Uterus (tissue), 4 donors: ENCODE measurements around the gene ZBTB40. TPM values are rescaled to one million over a fixed set of nuclear protein-coding genes. Genes with fewer than 3 reads are reported as not detected.

Experiments
- DNase-seq, 2 donors: peaks; one replicate each; pipeline ENCODE4 v3.0.0-alpha.2; 2019 to 2020
- H3K27ac ChIP-seq, 2 donors: fragments of 200-600 bp; sonication (generic); 1 replicate in 1 of 2; 2 replicates in 1 of 2; pipeline ENCODE4 v1.5.1; 2016 to 2018
- H3K27me3 ChIP-seq, 2 donors: fragments of 200-600 bp; sonication (generic); one replicate each; pipeline ENCODE4 v1.5.1; 2018 to 2019; ENCODE audit warnings: control low read depth in 1 of 2
- H3K36me3 ChIP-seq, 2 donors: fragments of 200-600 bp; sonication (generic); one replicate each; pipeline ENCODE4 v1.5.1; 2019; ENCODE audit warnings: control low read depth in 1 of 2
- H3K4me1 ChIP-seq, 2 donors: fragments of 200-600 bp; sonication (generic); one replicate each; pipeline ENCODE4 v1.5.1; 2018 to 2019; ENCODE audit warnings: control low read depth in 1 of 2
- H3K4me3 ChIP-seq, 2 donors: fragments of 200-600 bp; sonication (generic); 1 replicate in 1 of 2; 2 replicates in 1 of 2; pipeline ENCODE4 v1.5.1; 2018 to 2019; ENCODE audit warnings: mild to moderate bottlenecking in 1 of 2
- H3K9me3 ChIP-seq, 2 donors: fragments of 200-600 bp; sonication (generic); one replicate each; pipeline ENCODE4 v1.5.1; 2019; ENCODE audit warnings: control low read depth in 1 of 2
- POLR2A ChIP-seq, 2 donors: fragments of 450-650 bp; IDR thresholded peaks; one replicate each; pipeline ENCODE4 v1.6.1; 2016; ENCODE audit warnings: antibody characterized with exemption in 2 of 2, mild to moderate bottlenecking in 1 of 2, moderate library complexity in 1 of 2
- intact Hi-C: fragments of 100-400 bp; cut with DNase I; formaldehyde crosslinking; loops from one replicate; pipeline ENCODE4 v1.15.1; 2023; ENCODE audit warnings: low total_unique reads
- total RNA-seq, 4 donors: library from RNA; depleted of rRNA in 3 of 4; stranded (reverse); fragments of >200 nt in 3 of 4; gene quantifications; one replicate each; pipeline versions ENCODE4 v1.1.0 to v1.2.4, GENCODE V29; 2014 to 2023
- TF ChIP-seq, protein P1 (sequence below), 4 experiments: fragments of 200-600 bp in 2 of 4; fragments of 450-650 bp in 2 of 4; sonication (generic) in 2 of 4; IDR thresholded peaks; one replicate each; pipeline ENCODE4 v1.5.1; 2016 to 2019; ENCODE audit warnings: antibody characterized with exemption in 4 of 4, mild to moderate bottlenecking in 2 of 4, moderate library complexity in 1 of 4
- donor health status: DM: yes; HTN: yes; CAD: no.

The ZBTB40 gene
- total RNA-seq, 4 donors from 2014 or later, result 8.2 to 34.2 (median 16.6) TPM

- Histone ChIP-seq H3K4me1 (peaks cover 9 to 19% of the 10 kb centered on the region in 2 donors), H3K27me3 (no peaks in the 10 kb centered on the region), H3K9me3 (no peaks in the 10 kb centered on the region), H3K27ac (no peak overlapping the region), H3K36me3 (no peaks in the 10 kb centered on the region), H3K4me3 (no peak overlapping the region)
- intact Hi-C loops, result no loop called here
- no peak for DNase-seq
- no peak for TF ChIP-seq POLR2A (IDR thresholded peaks at IDR 0.05)
- TF ChIP-seq, protein P1, sequence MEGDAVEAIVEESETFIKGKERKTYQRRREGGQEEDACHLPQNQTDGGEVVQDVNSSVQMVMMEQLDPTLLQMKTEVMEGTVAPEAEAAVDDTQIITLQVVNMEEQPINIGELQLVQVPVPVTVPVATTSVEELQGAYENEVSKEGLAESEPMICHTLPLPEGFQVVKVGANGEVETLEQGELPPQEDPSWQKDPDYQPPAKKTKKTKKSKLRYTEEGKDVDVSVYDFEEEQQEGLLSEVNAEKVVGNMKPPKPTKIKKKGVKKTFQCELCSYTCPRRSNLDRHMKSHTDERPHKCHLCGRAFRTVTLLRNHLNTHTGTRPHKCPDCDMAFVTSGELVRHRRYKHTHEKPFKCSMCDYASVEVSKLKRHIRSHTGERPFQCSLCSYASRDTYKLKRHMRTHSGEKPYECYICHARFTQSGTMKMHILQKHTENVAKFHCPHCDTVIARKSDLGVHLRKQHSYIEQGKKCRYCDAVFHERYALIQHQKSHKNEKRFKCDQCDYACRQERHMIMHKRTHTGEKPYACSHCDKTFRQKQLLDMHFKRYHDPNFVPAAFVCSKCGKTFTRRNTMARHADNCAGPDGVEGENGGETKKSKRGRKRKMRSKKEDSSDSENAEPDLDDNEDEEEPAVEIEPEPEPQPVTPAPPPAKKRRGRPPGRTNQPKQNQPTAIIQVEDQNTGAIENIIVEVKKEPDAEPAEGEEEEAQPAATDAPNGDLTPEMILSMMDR (IDR thresholded peaks at IDR 0.05), result no peak
Observed at GRCh38 chr1:22526677-22527076, 75.0 kb downstream of the ZBTB40 start.

DNA sequence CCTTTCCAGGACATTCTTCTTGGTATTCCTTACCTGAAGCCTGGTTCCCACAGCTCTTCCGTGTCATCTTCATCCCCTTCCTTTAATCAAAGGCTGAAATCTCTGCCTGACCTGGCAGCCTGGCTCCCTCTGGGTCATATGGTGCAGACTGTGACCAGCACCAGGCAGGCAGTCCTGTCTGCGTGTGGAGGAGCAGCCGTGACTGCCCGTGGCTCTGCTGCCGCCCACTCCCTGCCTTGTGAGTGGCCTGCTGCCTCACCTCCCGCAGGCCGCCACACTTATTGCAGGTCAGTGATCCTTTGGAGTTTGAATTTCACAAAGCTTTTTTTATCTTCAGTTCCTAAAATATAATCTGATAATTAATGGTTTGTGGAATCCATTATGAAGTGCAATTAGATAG, 75.5 kb downstream of the ZBTB40 start:
- no peaks in the 10 kb centered on the region for H3K36me3 ChIP-seq
- no peaks in the 10 kb centered on the region for H3K27me3 ChIP-seq
- TF ChIP-seq POLR2A (IDR thresholded peaks at IDR 0.05), result no peak
- TF ChIP-seq, protein P1 (IDR thresholded peaks at IDR 0.05), result no peak
- H3K4me1 ChIP-seq, result peaks cover 9 to 19% of the 10 kb centered on the region in 2 donors
- no peak overlapping the region for H3K27ac ChIP-seq
- H3K4me3 ChIP-seq, result no peak overlapping the region
- no peaks in the 10 kb centered on the region for H3K9me3 ChIP-seq
- no peak for DNase-seq
- intact Hi-C loops, result no loop called here

DNA sequence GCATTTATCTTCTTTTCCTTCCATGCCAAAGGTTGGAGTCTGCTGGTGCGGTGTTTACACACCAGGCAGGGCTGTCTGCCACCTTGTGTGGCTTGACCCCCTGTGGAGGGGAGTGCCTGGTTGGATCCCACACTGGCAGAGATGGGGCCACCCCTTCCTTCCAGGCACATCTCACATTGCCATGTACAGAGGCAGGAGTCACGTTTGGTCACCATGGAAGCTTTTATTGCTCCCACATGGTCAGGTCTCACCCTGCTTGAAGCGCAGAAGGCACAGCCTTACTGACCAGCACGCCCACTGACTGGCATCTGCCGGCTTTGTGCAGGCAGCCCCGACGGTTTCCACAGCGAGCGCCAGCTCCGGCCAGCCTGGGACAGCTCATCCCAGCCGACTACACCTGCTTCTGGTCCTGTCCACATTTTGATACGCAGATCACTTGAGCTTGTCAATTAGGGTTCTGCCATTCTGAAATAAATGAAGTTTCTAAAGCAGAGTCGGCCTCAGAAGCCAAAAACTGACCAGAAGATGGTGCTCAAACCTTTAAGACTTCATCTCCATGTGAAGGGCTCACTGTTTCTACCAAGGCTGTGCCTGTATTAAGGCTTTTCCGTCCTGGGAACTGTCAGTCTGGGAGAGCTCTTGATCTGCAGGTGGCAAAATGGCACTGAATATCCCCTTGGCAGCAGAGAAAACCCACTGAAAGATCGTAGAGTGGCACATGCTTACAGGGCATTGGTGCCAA, 76.1 kb downstream of the ZBTB40 start:
- no peak for DNase-seq
- Histone ChIP-seq H3K4me1 (peaks cover 9 to 19% of the 10 kb centered on the region in 2 donors), H3K4me3 (no peak overlapping the region), H3K27ac (no peak overlapping the region), H3K36me3 (no peaks in the 10 kb centered on the region), H3K27me3 (no peaks in the 10 kb centered on the region), H3K9me3 (no peaks in the 10 kb centered on the region)
- TF ChIP-seq POLR2A (IDR thresholded peaks at IDR 0.05), result no peak
- TF ChIP-seq, protein P1 (IDR thresholded peaks at IDR 0.05), result peak; percentile 27 to 39 (median 33)
- intact Hi-C loops, result no loop called here

DNA sequence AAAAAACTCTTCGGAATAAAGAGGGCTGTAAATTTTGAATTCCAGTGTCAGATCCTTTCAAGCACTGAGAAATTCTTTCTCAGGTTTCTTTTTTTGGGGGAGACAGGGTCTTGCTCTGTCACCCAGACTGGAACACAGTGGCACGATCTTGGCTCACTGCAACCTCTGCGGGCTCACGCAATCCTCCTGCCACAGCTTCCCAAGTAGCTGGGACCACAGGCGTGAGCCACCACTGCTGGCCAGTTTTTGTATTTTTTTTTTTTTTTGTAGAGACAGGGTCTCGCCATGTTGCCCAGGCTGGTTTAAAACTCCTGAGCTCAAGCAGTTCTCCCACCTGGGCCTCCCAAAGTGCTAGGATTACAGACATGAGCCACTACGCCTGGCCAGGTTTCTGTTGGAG, 76.8 kb downstream of the ZBTB40 start:
- no peak overlapping the region for H3K4me3 ChIP-seq
- peak overlapping the region; percentile 68 to 73 for H3K27ac ChIP-seq
- H3K36me3 ChIP-seq, result no peaks in the 10 kb centered on the region
- no peaks in the 10 kb centered on the region for H3K9me3 ChIP-seq
- no peaks in the 10 kb centered on the region for H3K27me3 ChIP-seq
- no peak for TF ChIP-seq POLR2A (IDR thresholded peaks at IDR 0.05)
- TF ChIP-seq, protein P1 (IDR thresholded peaks at IDR 0.05), result no peak
- intact Hi-C loops, result no loop called here
- DNase-seq, result no peak
- H3K4me1 ChIP-seq, result peaks cover 9 to 19% of the 10 kb centered on the region in 2 donors

DNA sequence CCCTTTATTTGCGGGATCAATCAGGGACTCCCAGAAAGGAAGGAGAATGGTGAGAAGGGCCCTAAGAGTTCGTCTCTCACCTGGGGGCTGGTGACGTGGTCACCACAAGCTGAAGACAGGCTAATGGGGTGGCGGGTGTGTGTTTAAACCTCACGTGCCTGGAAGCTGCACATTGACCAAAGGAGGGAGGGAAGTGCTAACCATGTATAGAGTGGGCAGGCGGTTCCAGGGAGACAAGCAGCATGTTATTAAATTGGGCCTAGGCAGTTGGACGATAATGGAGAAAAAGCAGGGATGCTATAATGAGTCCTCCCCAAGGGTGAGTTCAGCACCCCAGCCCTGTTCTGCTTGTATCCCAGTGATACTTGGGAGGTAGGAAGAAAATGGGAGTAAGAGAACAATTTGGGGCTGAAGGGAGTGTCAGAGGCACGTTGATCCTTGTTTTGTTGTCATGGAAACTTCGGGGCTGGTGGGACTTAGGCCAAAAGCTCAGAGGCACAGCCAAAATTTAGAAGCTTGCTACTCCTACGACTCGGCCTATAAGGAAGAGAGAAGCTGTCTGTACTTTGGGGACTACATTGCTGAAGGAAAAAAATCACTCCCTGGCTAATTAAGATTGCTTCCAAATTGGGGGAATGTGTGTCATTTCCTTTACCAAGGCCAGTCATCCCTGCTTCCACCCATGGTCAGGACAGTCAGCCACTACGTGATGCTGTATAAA, 78.4 kb downstream of the ZBTB40 start:
- intact Hi-C loops, result no loop called here
- Histone ChIP-seq H3K36me3 (no peaks in the 10 kb centered on the region), H3K27ac (peak overlapping the region; percentile 68 to 73), H3K4me3 (no peak overlapping the region), H3K9me3 (no peaks in the 10 kb centered on the region), H3K27me3 (no peaks in the 10 kb centered on the region), H3K4me1 (peaks cover 9 to 19% of the 10 kb centered on the region in 2 donors)
- TF ChIP-seq, protein P1 (IDR thresholded peaks at IDR 0.05), result no peak
- TF ChIP-seq POLR2A (IDR thresholded peaks at IDR 0.05), result no peak
- DNase-seq, result peak; percentile 80 to 89
